Coronary artery (tissue), 2 donors: Measurements from ENCODE around the gene ODF2.
A peak's percentile ranks its signal among the peaks of the same experiment; 100 is the strongest.
"Not testable (repeated sequence)": the region's sequence is repeated elsewhere in the genome, so short reads cannot be mapped to it uniquely, and the experiment has no call there.

Experiments
- DNase-seq: peaks from one replicate; pipeline ENCODE4 v3.0.0-alpha.2; 2017; ENCODE audit warnings: low spot score
- H3K27ac ChIP-seq, 2 donors: fragments of 200-600 bp; sonication (generic); one replicate each; pipeline ENCODE4 v1.5.1; 2016 to 2019
- H3K4me3 ChIP-seq: fragments of 200-600 bp; sonication (generic); 2 replicates; pipeline ENCODE4 v1.5.1; 2016; ENCODE audit warnings: mild to moderate bottlenecking, moderate library complexity
- CTCF ChIP-seq: fragments of 200-600 bp; sonication (generic); IDR thresholded peaks from one replicate; pipeline ENCODE4 v1.5.1; 2019; ENCODE audit warnings: antibody characterized with exemption

Gene ODF2

DNA sequence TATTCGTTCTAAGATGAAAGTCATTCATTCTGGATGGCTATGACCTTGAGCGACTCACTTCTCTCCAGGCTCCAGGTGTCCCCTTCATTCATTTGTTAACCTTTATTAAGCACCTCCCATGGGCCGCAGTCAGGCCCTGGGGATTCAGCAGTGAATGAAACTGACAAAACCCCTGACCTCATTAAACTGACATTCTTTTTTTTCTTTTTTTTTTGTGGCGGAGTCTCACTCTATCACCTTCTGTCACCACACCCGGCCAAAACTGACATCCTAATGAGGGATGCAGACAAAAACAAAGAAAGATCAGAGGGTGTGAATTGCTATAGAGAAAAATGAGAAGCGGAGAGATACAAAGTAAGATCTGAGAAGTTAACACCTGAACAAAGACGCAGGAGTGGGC, 16.5 kb upstream of the ODF2 start:
- Histone ChIP-seq H3K27ac (no peak overlapping the region), H3K4me3 (no peak overlapping the region)
- no peak for DNase-seq
- TF ChIP-seq CTCF, result no peak

GRCh38 chr9:128442150-128442549, 13.7 kb upstream of the ODF2 start:
- TF ChIP-seq CTCF, result no peak
- no peak for DNase-seq
- H3K27ac ChIP-seq, result no peak overlapping the region
- H3K4me3 ChIP-seq, result no peak overlapping the region

DNA sequence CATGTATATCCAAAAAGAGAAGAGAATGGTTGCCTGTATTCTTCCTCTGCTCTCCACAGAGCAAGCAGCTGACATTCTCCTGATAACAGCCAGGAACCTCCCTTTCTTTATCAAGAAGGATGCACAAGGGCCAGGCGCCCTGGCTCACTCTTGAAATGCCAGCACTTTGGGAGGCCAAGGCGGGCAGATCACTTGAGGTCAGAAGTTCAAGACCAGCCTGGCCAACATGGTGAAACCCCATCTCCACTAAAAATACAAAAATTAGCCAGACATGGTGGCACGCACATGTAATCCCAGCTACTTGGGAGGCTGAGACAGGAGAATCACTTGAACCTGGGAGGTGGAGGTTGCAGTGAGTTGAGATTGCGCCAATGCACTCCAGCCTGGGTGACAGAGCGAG, 9.3 kb upstream of the ODF2 start:
- H3K27ac ChIP-seq, DNase-seq, H3K4me3 ChIP-seq: not testable (repeated sequence)

- no peak for TF ChIP-seq CTCF
- Histone ChIP-seq H3K27ac (no peak overlapping the region), H3K4me3 (no peak overlapping the region)
- no peak for DNase-seq
Observed at GRCh38 chr9:128448746-128449145, 7.1 kb upstream of the ODF2 start.

DNA sequence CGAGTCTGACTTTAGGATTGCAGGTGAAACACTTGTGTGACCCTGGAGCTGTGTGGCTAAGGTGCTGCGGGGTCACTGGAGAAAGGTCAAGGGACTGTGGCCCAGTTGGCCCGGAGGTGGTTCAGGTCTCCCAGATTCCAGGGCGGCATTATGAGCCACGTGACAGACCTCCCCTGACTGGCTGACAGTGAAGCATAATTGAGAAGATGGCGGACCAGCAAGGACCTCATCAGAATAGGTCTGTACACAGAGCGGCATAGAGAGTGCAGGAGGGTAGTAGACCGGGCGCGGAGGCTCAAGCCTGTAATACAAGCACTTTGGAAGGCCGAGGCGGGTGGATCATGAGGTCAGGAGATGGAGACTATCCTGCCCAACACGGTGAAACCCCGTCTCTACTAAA, 815 bp upstream of the ODF2 start:
- no peak for TF ChIP-seq CTCF
- H3K27ac ChIP-seq, result no peak overlapping the region
- no peak overlapping the region for H3K4me3 ChIP-seq
- DNase-seq, result no peak

DNA sequence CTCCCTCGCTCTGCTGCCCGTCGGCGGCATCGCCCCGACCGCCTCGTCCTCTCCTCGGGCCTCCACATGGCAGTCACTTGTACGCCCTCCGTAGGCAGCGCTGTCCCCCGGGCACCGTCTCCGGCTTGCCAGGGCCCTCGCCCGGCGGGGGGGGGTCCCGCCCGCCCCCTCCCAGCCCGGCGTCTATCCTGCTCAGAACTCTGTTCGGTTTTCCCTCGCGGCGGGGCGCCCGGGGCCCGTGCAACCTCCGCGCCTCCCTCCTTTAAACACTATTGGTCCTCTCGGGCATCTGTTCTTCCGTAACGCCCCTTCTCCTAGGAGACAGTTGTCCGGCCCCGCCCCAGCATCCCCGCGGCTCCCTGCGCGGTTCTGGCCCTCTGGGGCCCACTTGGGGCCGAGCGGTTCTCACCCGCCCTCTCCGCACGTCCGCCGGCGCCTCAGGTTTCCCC, 831 bp downstream of the ODF2 start:
- no peak for TF ChIP-seq CTCF

GRCh38 chr9:128457207-128457606, 1.4 kb downstream of the ODF2 start:
- DNase-seq, result no peak
- no peak overlapping the region for H3K27ac ChIP-seq
- no peak for TF ChIP-seq CTCF
- H3K4me3 ChIP-seq, result peak overlapping the region; percentile 80

More for the DNA sequence above, 831 bp downstream of the ODF2 start:
- Histone ChIP-seq H3K27ac (peak overlapping the region; percentile 74 to 83), H3K4me3 (peak overlapping the region; percentile 80)
- peak; percentile 83 for DNase-seq

DNA sequence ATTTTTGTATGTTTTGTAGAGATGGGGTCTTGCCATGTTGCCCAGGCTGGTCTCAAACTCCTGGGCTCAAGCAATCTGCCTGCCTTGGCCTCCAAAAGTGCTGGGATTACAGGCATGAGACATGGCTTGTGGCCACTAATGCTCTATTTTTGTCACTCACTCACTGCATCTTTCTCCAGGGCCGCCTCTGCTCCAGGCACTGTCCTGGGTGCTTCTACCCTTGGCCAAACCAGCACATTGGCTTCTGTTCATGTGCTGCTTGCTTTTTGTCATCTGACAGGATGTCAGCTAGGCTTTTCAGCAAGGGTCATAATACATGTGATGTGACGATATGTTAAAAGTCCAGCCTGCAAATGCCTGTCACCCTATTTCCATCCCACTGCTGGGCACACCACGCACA, 3.2 kb downstream of the ODF2 start:
- no peak for TF ChIP-seq CTCF
- DNase-seq, result no peak
- H3K27ac ChIP-seq, result no peak overlapping the region
- H3K4me3 ChIP-seq, result no peak overlapping the region
